Mesothelial cell of epicardium (in vitro differentiated cells): ENCODE data around the gene MYL3. TPM values are rescaled to one million over a fixed set of nuclear protein-coding genes. Genes with fewer than 3 reads are reported as not detected.
"Not testable (repeated sequence)": the region's sequence is repeated elsewhere in the genome, so short reads cannot be mapped to it uniquely, and the experiment has no call there.

Experiments
- DNase-seq, 2 experiments: peaks; one replicate each; pipeline ENCODE4 v3.0.0; 2021; ENCODE audit warnings: low spot score in 2 of 2; ENCODE audit not compliant: unreplicated experiment in 2 of 2
- H3K27ac Mint-ChIP-seq: 2 replicates; pipeline ENCODE4 v1.8.0; 2021; ENCODE audit warnings: mixed read lengths
- H3K27me3 Mint-ChIP-seq: 2 replicates; pipeline ENCODE4 v1.8.0; 2021; ENCODE audit warnings: low read depth, mixed read lengths
- H3K36me3 Mint-ChIP-seq: 2 replicates; pipeline ENCODE4 v1.8.0; 2021; ENCODE audit warnings: mixed read lengths
- H3K4me1 Mint-ChIP-seq: 2 replicates; pipeline ENCODE4 v1.8.0; 2021; ENCODE audit warnings: mixed read lengths
- H3K4me3 Mint-ChIP-seq: 2 replicates; pipeline ENCODE4 v1.8.0; 2021; ENCODE audit warnings: mild to moderate bottlenecking, moderate library complexity, mixed read lengths
- H3K9me3 Mint-ChIP-seq: 2 replicates; pipeline ENCODE4 v1.8.0; 2021; ENCODE audit warnings: mixed read lengths
- CTCF ChIP-seq: fragments of 200-600 bp; sonication (generic); IDR thresholded peaks from one replicate; pipeline ENCODE4 v1.5.0; 2021; ENCODE audit warnings: antibody characterized with exemption; ENCODE audit not compliant: unreplicated experiment
- total RNA-seq: library from RNA; stranded (reverse); gene quantifications from 3 replicates; pipeline ENCODE4 v1.2.1, GENCODE V29; 2021

The MYL3 gene
- total RNA-seq, 1 donor from 2014 or later: 5.3 TPM

- Mint-ChIP-seq H3K36me3 (no peaks in the 10 kb centered on the region), H3K4me3 (peak overlapping the region; percentile 72), H3K27me3 (no peaks in the 10 kb centered on the region), H3K9me3 (no peaks in the 10 kb centered on the region), H3K4me1 (peaks cover 26% of the 10 kb centered on the region), H3K27ac (no peak overlapping the region)
- TF ChIP-seq CTCF: no peak
- DNase-seq: peak in 1 of 2 experiments; percentile 47
These were observed 51.5 kb downstream of the MYL3 start for GRCh38 chr3:46811615-46812236.

GRCh38 chr3:46808766-46809165, 54.5 kb downstream of the MYL3 start:
- not testable (repeated sequence) for H3K9me3 Mint-ChIP-seq, DNase-seq, H3K4me3 Mint-ChIP-seq, H3K36me3 Mint-ChIP-seq, H3K27ac Mint-ChIP-seq, H3K27me3 Mint-ChIP-seq
- peaks cover 23% of the 10 kb centered on the region for H3K4me1 Mint-ChIP-seq

Other genes starting within 250 kb of the MYL3 start
- gene ALS2CL, start 169.8 kb downstream of the MYL3 start, total RNA-seq: 6.2 to 7.1 TPM (median 6.8 TPM) in 3 replicates
- gene TMIE, start 162.1 kb downstream of the MYL3 start, total RNA-seq: 0.31 to 0.68 TPM (median 0.54 TPM) in 3 replicates
- 4.4 to 4.8 TPM (median 4.5 TPM) in 3 replicates for gene PRSS50, start 145.6 kb downstream of the MYL3 start, total RNA-seq
- gene PTH1R, start 14.3 kb upstream of the MYL3 start, total RNA-seq: 34.3 to 38.0 TPM (median 36.4 TPM) in 3 replicates
- gene CCDC12, start 113.3 kb upstream of the MYL3 start, total RNA-seq: 49.7 to 52.4 TPM (median 50.5 TPM) in 3 replicates
- gene NBEAL2, start 116.2 kb upstream of the MYL3 start, total RNA-seq: 83.5 to 86.9 TPM (median 84.2 TPM) in 3 replicates